GM18868 (cell line): ENCODE measurements around the gene IKBKG.
"Not testable (repeated sequence)": the region's sequence is repeated elsewhere in the genome, so short reads cannot be mapped to it uniquely, and the experiment has no call there.

ENCODE experiments used
- ATAC-seq: cut with Tn5 transposase; IDR thresholded peaks from one replicate; pipeline ENCODE4 v1.9.1; 2021; ENCODE audit warnings: mild to moderate bottlenecking, moderate library complexity; ENCODE audit not compliant: unreplicated experiment

Gene IKBKG

DNA sequence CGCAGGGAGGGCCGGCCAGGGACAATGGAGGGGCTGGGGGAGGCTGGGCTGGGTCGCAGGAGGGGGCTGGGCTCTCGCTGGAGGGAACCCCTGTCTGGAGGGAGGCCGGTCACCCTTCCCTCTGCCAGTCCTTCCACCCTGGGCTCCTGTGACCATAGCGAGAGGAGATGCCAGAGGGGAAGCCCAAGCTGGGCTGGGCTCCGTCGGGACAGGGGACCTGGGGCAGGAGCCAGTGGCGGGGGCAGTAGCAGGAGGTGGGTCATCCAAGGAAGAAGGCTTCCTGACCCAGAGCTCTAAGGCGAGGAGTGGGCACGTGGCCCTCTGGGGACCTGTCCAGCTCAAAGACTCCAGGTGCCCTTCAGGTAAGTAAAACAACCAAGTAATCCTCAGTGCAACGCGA lies 54.8 kb downstream of the IKBKG start:
- no peak for ATAC-seq

DNA sequence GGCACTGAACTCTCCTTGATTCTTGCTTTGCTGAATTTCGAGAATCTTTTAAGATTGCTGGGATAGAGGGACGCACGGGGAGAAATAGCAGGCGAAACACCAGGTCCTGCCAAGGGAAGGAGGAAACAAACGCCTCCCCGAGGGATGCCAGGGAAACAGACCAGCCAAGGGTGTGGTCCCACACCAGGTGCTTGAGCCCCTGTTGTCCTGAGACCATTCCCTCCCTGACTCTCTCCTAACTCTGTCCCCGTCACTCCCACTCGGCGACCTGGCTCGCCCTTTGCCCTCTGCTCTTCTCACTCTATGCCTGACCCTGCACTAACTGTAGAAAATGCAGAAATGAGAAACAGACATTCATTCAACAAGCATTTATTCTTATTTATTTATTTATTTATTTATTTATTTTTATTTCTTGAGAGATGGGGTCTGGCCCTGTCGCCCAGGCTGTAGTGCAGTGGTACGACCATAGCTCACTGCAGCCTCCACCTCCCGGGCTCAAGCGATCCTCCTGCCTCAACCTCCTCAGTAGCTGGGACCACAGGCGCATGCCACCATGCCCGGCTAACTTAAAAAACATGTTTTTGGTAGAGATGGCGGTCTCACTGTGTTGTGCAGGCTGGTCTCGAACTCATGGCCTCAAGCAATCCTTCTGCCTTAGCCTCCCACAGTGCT lies 55.5 kb downstream of the IKBKG start:
- no peak for ATAC-seq

DNA sequence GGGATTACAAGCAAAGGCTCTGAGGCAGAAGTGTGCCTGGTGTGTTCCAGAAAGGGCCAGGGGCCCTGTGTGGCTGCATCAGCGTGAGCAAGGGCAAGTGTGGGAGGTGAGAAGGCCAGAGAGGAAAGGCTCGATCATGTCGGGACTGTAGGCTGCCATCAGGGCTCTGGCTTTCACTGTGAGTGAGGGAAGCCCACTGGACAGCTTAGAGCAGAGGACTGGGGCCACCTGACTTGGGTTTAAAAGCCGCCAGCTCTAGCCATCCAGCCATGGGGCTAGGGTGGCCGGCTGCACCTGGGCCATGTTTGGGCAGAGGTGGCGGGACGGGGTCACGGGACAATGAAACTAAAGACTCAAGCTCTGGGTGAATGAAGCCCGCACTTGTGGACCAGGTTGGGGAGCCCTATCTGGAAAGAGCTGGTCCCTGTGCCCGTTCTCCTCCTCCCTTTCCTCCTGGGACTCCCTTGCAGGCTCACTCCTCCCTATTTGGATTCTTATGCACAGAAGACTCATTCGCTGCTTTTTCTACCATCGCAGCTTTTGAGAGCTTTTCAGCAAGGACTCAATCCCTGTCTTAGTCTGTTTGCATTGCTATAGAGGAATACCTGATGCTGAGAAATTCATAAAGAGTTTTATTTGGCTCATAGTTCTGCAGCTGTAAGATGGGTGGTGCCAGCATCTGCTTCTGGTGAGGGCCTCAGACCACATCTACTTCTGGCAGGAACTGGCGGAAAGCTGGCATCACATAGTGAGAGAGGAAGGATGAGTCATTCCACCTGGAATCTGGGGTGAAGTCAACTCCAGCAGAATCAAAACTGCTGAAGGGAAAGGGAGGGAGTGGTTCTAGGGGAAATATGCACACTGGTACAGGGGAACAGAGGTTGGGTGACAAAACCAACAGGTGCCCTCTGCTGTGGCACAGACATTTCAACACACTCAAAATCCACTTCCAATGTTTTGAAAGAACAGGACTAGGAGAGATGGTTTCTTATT lies 56.3 kb downstream of the IKBKG start:
- no peak for ATAC-seq

DNA sequence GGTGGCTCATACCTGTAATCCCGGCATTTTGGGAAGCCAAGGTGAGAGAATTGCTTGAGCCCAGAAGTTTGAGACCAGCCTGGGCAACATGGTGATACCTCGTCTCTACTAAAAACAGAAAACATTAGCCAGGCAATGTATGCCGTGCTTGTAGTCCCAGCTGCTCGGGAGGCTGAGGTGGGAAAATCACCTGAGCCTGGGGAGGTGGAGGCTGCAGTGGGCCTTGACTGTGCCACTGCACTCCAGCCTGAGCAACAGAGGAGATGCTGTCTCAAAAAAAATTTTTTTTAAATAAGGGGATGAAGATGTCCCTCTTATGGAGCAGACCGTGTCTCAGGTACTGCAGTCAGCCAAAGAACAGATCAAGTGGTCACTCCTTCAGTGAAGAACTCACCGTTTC lies 58.1 kb downstream of the IKBKG start:
- no peak for ATAC-seq

GRCh38 chrX:154607370-154607769 lies 60.0 kb downstream of the IKBKG start:
- ATAC-seq: no peak

- not testable (repeated sequence) for ATAC-seq
Measured at GRCh38 chrX:154607976-154608375, 60.6 kb downstream of the IKBKG start.

DNA sequence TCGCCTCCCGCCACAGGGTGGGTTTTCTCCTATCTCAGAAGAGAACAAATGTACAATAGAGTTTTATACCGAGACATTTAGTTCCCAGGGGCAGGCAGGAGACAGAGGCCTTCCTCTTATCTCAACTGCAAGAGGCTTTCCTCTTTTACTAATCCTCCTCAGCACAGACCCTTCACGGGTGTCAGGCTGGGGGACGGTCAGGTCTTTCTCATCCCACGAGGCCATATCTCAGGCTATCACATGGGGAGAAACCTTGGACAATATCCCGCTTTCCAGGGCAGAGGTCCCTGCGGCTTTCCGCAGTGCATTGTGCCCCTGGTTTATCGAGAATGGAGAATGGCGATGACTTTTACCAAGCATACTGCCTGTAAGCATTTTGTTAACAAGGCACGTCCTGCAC lies 61.4 kb downstream of the IKBKG start:
- ATAC-seq: not testable (repeated sequence)

- not testable (repeated sequence) for ATAC-seq
Measured at GRCh38 chrX:154611146-154611545, 63.7 kb downstream of the IKBKG start.

GRCh38 chrX:154613586-154613985 lies 66.2 kb downstream of the IKBKG start:
- ATAC-seq: not testable (repeated sequence)
